Astrocyte of the cerebellum (primary cell): ENCODE measurements around the gene EPB41L3.
A peak's percentile ranks its signal among the peaks of the same experiment; 100 is the strongest.

Experiments used
- DNase-seq: peaks from one replicate; pipeline ENCODE4 v3.0.0-alpha.2; 2011; ENCODE audit warnings: low read depth
- H3K4me3 ChIP-seq: 2 replicates; pipeline ENCODE4 v1.5.1; 2011; ENCODE audit warnings: mild to moderate bottlenecking, low read depth, low read length, moderate library complexity
- in situ Hi-C: cut with HindIII; loops from 2 replicates; pipeline ENCODE4 v1.10.0; 2017; ENCODE audit warnings: low sequenced_read_pairs
- TF ChIP-seq, protein P1 (sequence below): IDR thresholded peaks from 2 replicates; pipeline ENCODE4 v1.5.1; 2012; ENCODE audit warnings: low read length, low read depth, moderate library complexity, mild to moderate bottlenecking; ENCODE audit errors: missing control alignments

EPB41L3 gene

DNA sequence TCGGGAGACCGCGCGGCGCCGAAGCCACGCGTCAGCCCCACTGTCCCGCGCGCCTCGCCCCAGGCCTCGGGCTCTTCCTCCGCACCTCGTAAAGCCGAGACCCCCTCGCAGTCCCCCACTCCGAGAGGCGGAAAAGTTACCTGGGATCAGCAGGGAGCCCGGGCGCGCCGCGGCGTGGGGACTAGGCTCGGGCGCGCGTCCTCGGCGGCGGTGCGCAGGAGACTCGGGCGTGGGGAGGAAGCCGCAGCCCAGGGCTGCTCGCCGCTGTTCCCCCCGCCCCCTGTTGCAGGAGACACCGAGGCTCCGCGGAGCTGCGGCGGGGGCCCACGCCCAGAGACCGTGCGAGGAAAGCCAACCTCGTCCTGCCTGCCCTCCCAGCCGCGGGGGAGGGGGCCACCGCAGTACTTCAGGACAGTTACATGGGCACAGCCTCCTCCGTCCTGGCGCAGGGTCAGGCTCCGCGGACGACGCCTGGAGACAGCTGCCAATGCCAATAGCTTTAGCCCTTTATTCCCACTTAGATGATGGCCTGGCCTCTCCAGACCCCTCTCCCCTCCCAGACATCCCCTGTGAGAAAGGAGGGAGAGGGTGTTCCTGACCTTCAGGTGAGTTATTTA is at the start of gene EPB41L3:
TSS of gene EPB41L3 (minus strand) at position 225 of the 617 bp plus-strand sequence. CDS start 54,814 bp downstream, outside the sequence.
- peak within 1 kb of the TSS; percentile 72 for H3K4me3 ChIP-seq
- TF ChIP-seq, protein P1, sequence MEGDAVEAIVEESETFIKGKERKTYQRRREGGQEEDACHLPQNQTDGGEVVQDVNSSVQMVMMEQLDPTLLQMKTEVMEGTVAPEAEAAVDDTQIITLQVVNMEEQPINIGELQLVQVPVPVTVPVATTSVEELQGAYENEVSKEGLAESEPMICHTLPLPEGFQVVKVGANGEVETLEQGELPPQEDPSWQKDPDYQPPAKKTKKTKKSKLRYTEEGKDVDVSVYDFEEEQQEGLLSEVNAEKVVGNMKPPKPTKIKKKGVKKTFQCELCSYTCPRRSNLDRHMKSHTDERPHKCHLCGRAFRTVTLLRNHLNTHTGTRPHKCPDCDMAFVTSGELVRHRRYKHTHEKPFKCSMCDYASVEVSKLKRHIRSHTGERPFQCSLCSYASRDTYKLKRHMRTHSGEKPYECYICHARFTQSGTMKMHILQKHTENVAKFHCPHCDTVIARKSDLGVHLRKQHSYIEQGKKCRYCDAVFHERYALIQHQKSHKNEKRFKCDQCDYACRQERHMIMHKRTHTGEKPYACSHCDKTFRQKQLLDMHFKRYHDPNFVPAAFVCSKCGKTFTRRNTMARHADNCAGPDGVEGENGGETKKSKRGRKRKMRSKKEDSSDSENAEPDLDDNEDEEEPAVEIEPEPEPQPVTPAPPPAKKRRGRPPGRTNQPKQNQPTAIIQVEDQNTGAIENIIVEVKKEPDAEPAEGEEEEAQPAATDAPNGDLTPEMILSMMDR = no peak
- in situ Hi-C loops = no loop called here
- DNase-seq = no peak

DNA sequence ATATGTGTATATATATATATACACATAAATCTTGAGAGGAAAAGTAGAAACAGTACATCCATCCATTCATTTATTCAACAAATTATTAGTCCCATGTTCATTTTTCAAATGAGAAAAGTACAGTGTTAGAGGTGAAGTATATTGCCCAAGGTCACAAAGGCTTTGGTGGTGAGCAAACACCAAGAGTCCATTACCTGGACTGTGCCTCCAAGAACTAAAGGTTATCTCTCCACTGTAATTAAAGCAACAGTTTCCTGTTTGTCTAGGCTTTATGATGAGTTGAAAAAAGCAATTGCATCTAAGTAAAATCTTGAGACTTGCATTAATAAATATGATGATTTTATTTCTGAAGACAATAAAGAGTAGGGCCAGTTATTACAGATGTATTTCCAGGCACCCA is 44.7 kb upstream of the EPB41L3 start:
- DNase-seq = no peak
- TF ChIP-seq, protein P1 = no peak
- H3K4me3 ChIP-seq = no peak overlapping the region
- in situ Hi-C loops = no loop called here

DNA sequence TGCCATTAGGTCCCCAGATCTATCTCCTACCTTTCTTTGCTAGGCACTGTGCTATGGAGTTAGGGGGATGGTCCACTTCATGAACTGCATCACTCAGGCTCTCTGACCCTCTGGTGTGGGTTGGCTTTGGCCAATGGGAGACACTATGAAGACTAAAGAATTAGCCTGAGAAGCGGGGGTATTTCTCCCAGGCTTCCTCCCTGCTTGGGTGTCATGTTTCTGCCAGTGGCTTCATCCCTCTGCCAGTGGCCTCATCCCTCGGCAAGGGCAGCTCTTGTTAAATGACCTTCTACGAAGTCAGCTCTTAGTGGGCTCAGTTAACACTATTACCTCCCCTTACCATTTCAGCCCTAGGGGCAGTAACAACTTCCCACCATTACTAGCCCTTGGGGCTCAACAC is 41.9 kb upstream of the EPB41L3 start:
- no peak for DNase-seq
- no peak overlapping the region for H3K4me3 ChIP-seq
- in situ Hi-C loops = no loop called here
- TF ChIP-seq, protein P1 = no peak

DNA sequence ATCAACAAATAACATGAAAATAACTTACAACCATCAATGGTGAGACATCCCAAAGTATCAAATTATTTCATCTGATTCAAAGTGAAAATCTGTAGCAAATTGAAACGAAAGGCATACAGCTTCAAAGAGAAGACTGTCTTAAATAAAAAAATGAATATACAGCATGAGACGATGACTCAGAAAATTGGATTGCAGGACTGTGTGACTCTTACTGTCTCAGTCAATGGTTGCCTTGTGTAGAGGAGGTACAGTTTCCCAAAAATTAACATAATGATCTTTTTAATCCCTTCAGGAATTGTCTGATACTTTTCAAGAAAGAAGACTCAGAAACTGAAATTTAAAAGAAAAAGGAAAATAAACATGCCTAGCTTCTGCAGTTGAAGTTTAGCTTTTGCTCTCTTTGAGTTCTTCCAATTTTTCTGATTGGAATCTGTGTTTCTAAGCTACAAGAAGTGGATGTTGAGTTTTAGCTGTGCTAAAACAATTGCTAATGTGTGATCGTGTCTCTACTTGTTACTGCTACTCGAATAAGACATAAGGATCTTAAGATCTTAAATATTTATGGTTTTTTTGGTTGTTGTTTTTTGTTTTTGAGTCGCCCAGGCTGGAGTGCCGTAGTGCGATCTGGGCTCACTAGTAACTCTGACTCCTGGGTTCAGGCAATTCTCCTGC is 41.1 kb upstream of the EPB41L3 start:
- no peak overlapping the region for H3K4me3 ChIP-seq
- TF ChIP-seq, protein P1 = no peak
- in situ Hi-C loops = no loop called here
- DNase-seq = peak; percentile 45

DNA sequence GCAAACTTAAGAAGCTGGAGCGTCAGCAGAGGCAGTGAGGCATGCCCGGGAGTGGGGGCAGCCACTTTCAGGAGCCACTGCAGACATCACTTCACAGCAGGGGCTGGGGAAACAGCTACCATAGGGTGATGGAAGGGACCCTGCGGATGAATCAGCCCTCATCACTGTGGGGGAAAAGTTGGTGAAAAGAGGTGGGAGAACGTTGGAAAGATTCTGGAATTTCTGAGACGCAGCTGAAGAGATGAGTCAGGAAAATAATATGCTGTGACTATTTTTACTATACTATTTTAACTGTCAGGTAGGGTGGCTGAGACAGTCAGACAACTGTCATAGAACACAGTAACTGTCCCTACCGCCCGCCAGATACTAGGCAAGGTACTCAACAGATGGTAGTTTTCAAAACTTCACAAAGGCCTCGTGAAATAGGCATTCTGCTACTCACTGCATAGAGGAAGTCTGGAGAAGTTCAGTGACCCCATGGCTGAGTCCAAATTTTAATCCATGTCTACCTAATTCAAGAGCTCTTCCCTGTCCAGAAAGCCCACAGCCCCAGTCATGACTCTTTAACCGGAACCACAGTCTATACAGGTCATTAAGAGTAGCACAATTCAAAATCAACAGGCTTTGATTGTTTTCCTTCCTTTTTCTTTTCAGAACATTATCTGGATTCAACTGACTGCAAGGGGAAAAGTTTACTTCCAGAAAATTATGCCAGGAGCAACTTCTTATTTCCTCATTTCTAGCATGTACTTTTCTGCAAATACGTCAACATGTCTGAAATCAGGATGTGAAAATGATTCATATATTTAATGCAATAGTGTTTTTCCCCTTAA is 39.3 kb upstream of the EPB41L3 start:
- TF ChIP-seq, protein P1 = no peak
- DNase-seq = peak; percentile 13
- no peak overlapping the region for H3K4me3 ChIP-seq
- in situ Hi-C loops = no loop called here

DNA sequence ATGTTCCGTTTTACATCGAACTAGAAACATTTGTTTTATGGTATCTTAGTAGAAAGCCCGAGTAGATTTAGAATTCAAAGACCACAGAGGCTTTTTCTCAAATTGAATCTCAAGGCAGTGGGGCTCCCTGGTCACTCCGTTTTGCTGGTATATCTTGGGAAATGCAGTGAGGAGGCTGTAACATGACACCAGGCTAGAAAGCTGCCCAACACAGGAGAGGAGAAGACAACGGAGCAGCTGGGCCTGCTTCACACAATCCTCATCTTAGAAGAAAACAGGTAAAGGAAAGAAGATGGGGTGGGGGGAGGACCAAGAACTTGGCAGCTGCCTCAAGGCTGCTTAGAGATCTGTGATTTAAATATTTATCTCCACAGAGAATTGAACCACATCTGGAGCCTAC is 38.3 kb upstream of the EPB41L3 start:
- in situ Hi-C loops = no loop called here
- TF ChIP-seq, protein P1 = no peak
- peak; percentile 60 for DNase-seq
- H3K4me3 ChIP-seq = no peak overlapping the region
